HEK293 (cell line): Measurements from ENCODE around the gene VASN.
A peak's percentile ranks its signal among the peaks of the same experiment; 100 is the strongest.

Experiments
- GLIS1 ChIP-seq: fragments of 450-650 bp; formaldehyde crosslinking; IDR thresholded peaks from 2 replicates; pipeline ENCODE4 v1.5.1; 2016; ENCODE audit warnings: missing biosample characterization, missing genetic modification characterization
- KLF1 ChIP-seq: fragments of 450-650 bp; formaldehyde crosslinking; IDR thresholded peaks from 2 replicates; pipeline ENCODE4 v1.5.1; 2016; ENCODE audit warnings: missing biosample characterization, missing genetic modification characterization
- MYNN ChIP-seq: fragments of 450-650 bp; formaldehyde crosslinking; IDR thresholded peaks from 2 replicates; pipeline ENCODE4 v1.5.1; 2016; ENCODE audit warnings: missing biosample characterization, missing genetic modification characterization, borderline replicate concordance
- SP2 ChIP-seq: fragments of 450-650 bp; formaldehyde crosslinking; IDR thresholded peaks from 2 replicates; pipeline ENCODE4 v1.5.1; 2016; ENCODE audit warnings: missing biosample characterization, missing genetic modification characterization
- ZBTB20 ChIP-seq: fragments of 450-650 bp; formaldehyde crosslinking; IDR thresholded peaks from 2 replicates; pipeline ENCODE4 v1.5.1; 2016; ENCODE audit warnings: missing biosample characterization, missing genetic modification characterization
- ZFHX2 ChIP-seq: fragments of 450-650 bp; formaldehyde crosslinking; conservative IDR thresholded peaks from 2 replicates; pipeline ENCODE4 v1.5.1; 2016; ENCODE audit warnings: missing biosample characterization, missing genetic modification characterization
- ZIC2 ChIP-seq: fragments of 450-650 bp; formaldehyde crosslinking; IDR thresholded peaks from 2 replicates; pipeline ENCODE4 v1.5.1; 2016; ENCODE audit warnings: missing biosample characterization, missing genetic modification characterization
- ZNF514 ChIP-seq: fragments of 450-650 bp; formaldehyde crosslinking; IDR thresholded peaks from 2 replicates; pipeline ENCODE4 v1.5.1; 2016; ENCODE audit warnings: missing biosample characterization, missing genetic modification characterization
- ZNF624 ChIP-seq: fragments of 450-650 bp; formaldehyde crosslinking; IDR thresholded peaks from 2 replicates; pipeline ENCODE4 v1.5.1; 2017; ENCODE audit warnings: missing biosample characterization, missing genetic modification characterization
- ZNF747 ChIP-seq: fragments of 450-650 bp; formaldehyde crosslinking; IDR thresholded peaks from 2 replicates; pipeline ENCODE4 v1.5.1; 2016; ENCODE audit warnings: missing biosample characterization, missing genetic modification characterization
- TF ChIP-seq, protein P1 (sequence below): fragments of 450-650 bp; formaldehyde crosslinking; conservative IDR thresholded peaks from 2 replicates; pipeline ENCODE4 v1.5.1; 2016; ENCODE audit warnings: low read depth, missing biosample characterization, missing genetic modification characterization
- TF ChIP-seq, protein P2 (sequence below): fragments of 450-650 bp; formaldehyde crosslinking; conservative IDR thresholded peaks from 2 replicates; pipeline ENCODE4 v1.5.1; 2016; ENCODE audit warnings: low read depth, missing biosample characterization, missing genetic modification characterization
- TF ChIP-seq, protein P3 (sequence below): fragments of 450-650 bp; formaldehyde crosslinking; IDR thresholded peaks from 2 replicates; pipeline ENCODE4 v1.5.1; 2016; ENCODE audit warnings: missing biosample characterization, missing genetic modification characterization
- TF ChIP-seq, protein P4 (sequence below): fragments of 450-650 bp; formaldehyde crosslinking; IDR thresholded peaks from 2 replicates; pipeline ENCODE4 v1.5.1; 2017; ENCODE audit warnings: missing biosample characterization, missing genetic modification characterization
- TF ChIP-seq, protein P5 (sequence below): fragments of 450-650 bp; formaldehyde crosslinking; optimal IDR thresholded peaks from 2 replicates; pipeline ENCODE3; 2016; ENCODE audit warnings: missing biosample characterization, mild to moderate bottlenecking, missing genetic modification characterization
- TF ChIP-seq, protein P6 (sequence below): sonication (generic); formaldehyde crosslinking; IDR thresholded peaks from 2 replicates; pipeline ENCODE4 v1.8.1; 2022; ENCODE audit warnings: mild to moderate bottlenecking, moderate library complexity, missing genetic modification reagents
- TF ChIP-seq, protein P7 (sequence below): fragments of 450-650 bp; formaldehyde crosslinking; IDR thresholded peaks from 2 replicates; pipeline ENCODE4 v1.5.1; 2016; ENCODE audit warnings: missing biosample characterization, missing genetic modification characterization
- TF ChIP-seq, protein P8 (sequence below): fragments of 450-650 bp; formaldehyde crosslinking; IDR thresholded peaks from 2 replicates; pipeline ENCODE4 v1.5.1; 2016; ENCODE audit warnings: missing biosample characterization, missing genetic modification characterization

VASN gene

DNA sequence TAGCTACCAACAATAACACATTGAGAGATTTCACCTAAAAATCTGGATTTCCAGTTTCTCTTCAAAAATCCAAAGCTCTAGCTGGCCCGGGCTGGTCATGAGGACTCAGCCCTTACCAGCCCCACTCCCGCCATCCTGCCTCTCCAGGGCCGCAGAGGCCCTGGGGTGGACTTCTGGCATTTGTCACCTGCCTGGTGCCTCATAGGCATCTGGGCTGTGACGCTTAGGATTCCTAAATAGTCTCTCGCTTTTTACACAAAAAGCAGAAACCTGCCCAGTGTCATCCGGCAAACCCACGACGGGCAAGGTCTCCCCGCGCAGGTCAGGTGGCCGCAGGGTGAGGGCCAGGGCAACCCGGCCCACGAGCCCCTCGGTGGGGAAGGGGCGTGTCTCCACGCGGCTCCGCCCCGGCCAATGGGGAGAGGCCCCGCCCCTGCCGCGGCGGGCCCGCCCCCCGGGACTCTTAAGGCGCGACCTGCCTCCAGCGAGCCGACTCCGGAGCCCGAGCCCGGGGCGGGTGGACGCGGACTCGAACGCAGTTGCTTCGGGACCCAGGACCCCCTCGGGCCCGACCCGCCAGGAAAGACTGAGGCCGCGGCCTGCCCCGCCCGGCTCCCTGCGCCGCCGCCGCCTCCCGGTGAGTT, at the start of gene VASN (continued):
- TF ChIP-seq, protein P1, sequence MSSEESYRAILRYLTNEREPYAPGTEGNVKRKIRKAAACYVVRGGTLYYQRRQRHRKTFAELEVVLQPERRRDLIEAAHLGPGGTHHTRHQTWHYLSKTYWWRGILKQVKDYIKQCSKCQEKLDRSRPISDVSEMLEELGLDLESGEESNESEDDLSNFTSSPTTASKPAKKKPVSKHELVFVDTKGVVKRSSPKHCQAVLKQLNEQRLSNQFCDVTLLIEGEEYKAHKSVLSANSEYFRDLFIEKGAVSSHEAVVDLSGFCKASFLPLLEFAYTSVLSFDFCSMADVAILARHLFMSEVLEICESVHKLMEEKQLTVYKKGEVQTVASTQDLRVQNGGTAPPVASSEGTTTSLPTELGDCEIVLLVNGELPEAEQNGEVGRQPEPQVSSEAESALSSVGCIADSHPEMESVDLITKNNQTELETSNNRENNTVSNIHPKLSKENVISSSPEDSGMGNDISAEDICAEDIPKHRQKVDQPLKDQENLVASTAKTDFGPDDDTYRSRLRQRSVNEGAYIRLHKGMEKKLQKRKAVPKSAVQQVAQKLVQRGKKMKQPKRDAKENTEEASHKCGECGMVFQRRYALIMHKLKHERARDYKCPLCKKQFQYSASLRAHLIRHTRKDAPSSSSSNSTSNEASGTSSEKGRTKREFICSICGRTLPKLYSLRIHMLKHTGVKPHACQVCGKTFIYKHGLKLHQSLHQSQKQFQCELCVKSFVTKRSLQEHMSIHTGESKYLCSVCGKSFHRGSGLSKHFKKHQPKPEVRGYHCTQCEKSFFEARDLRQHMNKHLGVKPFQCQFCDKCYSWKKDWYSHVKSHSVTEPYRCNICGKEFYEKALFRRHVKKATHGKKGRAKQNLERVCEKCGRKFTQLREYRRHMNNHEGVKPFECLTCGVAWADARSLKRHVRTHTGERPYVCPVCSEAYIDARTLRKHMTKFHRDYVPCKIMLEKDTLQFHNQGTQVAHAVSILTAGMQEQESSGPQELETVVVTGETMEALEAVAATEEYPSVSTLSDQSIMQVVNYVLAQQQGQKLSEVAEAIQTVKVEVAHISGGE (tag by site-specific recombination): no peak
- TF ChIP-seq, protein P2, sequence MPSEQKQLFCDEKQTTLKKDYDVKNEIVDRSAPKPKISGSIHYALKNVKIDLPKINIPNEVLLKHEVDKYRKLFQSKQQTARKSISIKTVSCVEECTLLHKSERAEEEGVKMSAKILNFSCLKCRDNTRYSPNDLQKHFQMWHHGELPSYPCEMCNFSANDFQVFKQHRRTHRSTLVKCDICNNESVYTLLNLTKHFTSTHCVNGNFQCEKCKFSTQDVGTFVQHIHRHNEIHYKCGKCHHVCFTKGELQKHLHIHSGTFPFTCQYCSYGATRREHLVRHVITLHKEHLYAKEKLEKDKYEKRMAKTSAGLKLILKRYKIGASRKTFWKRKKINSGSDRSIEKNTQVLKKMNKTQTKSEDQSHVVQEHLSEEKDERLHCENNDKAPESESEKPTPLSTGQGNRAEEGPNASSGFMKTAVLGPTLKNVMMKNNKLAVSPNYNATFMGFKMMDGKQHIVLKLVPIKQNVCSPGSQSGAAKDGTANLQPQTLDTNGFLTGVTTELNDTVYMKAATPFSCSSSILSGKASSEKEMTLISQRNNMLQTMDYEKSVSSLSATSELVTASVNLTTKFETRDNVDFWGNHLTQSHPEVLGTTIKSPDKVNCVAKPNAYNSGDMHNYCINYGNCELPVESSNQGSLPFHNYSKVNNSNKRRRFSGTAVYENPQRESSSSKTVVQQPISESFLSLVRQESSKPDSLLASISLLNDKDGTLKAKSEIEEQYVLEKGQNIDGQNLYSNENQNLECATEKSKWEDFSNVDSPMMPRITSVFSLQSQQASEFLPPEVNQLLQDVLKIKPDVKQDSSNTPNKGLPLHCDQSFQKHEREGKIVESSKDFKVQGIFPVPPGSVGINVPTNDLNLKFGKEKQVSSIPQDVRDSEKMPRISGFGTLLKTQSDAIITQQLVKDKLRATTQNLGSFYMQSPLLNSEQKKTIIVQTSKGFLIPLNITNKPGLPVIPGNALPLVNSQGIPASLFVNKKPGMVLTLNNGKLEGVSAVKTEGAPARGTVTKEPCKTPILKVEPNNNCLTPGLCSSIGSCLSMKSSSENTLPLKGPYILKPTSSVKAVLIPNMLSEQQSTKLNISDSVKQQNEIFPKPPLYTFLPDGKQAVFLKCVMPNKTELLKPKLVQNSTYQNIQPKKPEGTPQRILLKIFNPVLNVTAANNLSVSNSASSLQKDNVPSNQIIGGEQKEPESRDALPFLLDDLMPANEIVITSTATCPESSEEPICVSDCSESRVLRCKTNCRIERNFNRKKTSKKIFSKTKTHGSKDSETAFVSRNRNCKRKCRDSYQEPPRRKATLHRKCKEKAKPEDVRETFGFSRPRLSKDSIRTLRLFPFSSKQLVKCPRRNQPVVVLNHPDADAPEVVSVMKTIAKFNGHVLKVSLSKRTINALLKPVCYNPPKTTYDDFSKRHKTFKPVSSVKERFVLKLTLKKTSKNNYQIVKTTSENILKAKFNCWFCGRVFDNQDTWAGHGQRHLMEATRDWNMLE (tag by site-specific recombination): no peak
- TF ChIP-seq, protein P3, sequence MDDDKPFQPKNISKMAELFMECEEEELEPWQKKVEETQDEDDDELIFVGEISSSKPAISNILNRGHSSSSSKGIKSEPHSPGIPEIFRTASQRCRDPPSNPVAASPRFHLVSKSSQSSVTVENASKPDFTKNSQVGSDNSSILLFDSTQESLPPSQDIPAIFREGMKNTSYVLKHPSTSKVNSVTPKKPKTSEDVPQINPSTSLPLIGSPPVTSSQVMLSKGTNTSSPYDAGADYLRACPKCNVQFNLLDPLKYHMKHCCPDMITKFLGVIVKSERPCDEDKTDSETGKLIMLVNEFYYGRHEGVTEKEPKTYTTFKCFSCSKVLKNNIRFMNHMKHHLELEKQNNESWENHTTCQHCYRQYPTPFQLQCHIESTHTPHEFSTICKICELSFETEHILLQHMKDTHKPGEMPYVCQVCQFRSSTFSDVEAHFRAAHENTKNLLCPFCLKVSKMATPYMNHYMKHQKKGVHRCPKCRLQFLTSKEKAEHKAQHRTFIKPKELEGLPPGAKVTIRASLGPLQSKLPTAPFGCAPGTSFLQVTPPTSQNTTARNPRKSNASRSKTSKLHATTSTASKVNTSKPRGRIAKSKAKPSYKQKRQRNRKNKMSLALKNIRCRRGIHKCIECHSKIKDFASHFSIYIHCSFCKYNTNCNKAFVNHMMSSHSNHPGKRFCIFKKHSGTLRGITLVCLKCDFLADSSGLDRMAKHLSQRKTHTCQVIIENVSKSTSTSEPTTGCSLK (tag by site-specific recombination): no peak
- TF ChIP-seq, protein P4, sequence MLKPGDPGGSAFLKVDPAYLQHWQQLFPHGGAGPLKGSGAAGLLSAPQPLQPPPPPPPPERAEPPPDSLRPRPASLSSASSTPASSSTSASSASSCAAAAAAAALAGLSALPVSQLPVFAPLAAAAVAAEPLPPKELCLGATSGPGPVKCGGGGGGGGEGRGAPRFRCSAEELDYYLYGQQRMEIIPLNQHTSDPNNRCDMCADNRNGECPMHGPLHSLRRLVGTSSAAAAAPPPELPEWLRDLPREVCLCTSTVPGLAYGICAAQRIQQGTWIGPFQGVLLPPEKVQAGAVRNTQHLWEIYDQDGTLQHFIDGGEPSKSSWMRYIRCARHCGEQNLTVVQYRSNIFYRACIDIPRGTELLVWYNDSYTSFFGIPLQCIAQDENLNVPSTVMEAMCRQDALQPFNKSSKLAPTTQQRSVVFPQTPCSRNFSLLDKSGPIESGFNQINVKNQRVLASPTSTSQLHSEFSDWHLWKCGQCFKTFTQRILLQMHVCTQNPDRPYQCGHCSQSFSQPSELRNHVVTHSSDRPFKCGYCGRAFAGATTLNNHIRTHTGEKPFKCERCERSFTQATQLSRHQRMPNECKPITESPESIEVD (tag by site-specific recombination): no peak
- no peak for TF ChIP-seq ZNF514 (tag by site-specific recombination)
- TF ChIP-seq KLF1 (tag by site-specific recombination): no peak; the same call in 1 of the 2 replicates
- TF ChIP-seq SP2: peak; percentile 66
- TF ChIP-seq GLIS1 (tag by site-specific recombination): 0 out of 2 replicates have a peak, but pooled peaks have one; percentile 6
- TF ChIP-seq, protein P5, sequence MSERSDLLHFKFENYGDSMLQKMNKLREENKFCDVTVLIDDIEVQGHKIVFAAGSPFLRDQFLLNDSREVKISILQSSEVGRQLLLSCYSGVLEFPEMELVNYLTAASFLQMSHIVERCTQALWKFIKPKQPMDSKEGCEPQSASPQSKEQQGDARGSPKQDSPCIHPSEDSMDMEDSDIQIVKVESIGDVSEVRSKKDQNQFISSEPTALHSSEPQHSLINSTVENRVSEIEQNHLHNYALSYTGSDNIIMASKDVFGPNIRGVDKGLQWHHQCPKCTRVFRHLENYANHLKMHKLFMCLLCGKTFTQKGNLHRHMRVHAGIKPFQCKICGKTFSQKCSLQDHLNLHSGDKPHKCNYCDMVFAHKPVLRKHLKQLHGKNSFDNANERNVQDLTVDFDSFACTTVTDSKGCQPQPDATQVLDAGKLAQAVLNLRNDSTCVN (tag by site-specific recombination): peak; percentile 65
- TF ChIP-seq, protein P6, sequence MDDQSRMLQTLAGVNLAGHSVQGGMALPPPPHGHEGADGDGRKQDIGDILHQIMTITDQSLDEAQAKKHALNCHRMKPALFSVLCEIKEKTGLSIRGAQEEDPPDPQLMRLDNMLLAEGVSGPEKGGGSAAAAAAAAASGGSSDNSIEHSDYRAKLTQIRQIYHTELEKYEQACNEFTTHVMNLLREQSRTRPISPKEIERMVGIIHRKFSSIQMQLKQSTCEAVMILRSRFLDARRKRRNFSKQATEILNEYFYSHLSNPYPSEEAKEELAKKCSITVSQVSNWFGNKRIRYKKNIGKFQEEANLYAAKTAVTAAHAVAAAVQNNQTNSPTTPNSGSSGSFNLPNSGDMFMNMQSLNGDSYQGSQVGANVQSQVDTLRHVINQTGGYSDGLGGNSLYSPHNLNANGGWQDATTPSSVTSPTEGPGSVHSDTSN (CRISPR knock-in tag): no peak
- TF ChIP-seq ZBTB20 (tag by site-specific recombination): 0 out of 2 replicates have a peak, but pooled peaks have one; percentile 7
- peak; percentile 61; the same call in 1 of the 2 replicates for TF ChIP-seq MYNN (tag by site-specific recombination)
- TF ChIP-seq, protein P7, sequence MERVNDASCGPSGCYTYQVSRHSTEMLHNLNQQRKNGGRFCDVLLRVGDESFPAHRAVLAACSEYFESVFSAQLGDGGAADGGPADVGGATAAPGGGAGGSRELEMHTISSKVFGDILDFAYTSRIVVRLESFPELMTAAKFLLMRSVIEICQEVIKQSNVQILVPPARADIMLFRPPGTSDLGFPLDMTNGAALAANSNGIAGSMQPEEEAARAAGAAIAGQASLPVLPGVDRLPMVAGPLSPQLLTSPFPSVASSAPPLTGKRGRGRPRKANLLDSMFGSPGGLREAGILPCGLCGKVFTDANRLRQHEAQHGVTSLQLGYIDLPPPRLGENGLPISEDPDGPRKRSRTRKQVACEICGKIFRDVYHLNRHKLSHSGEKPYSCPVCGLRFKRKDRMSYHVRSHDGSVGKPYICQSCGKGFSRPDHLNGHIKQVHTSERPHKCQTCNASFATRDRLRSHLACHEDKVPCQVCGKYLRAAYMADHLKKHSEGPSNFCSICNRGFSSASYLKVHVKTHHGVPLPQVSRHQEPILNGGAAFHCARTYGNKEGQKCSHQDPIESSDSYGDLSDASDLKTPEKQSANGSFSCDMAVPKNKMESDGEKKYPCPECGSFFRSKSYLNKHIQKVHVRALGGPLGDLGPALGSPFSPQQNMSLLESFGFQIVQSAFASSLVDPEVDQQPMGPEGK: no peak; the same call in 1 of the 2 replicates
- TF ChIP-seq, protein P8, sequence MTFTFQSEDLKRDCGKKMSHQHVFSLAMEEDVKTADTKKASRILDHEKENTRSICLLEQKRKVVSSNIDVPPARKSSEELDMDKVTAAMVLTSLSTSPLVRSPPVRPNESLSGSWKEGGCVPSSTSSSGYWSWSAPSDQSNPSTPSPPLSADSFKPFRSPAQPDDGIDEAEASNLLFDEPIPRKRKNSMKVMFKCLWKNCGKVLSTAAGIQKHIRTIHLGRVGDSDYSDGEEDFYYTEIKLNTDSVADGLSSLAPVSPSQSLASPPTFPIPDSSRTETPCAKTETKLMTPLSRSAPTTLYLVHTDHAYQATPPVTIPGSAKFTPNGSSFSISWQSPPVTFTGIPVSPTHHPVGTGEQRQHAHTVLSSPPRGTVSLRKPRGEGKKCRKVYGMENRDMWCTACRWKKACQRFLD: no peak
- no peak for TF ChIP-seq ZFHX2 (tag by site-specific recombination)
- TF ChIP-seq ZNF747 (tag by site-specific recombination): no peak
- TF ChIP-seq ZIC2: no peak
- TF ChIP-seq ZNF624: no peak
